GM19193 (cell line): ENCODE data around the gene GPR17.

Experiments used
- POLR2A ChIP-seq: IDR thresholded peaks from 4 replicates; pipeline ENCODE4 v1.6.1; 2011; ENCODE audit not compliant: insufficient read depth, insufficient read length; ENCODE audit errors: extremely low read depth

GPR17 gene

DNA sequence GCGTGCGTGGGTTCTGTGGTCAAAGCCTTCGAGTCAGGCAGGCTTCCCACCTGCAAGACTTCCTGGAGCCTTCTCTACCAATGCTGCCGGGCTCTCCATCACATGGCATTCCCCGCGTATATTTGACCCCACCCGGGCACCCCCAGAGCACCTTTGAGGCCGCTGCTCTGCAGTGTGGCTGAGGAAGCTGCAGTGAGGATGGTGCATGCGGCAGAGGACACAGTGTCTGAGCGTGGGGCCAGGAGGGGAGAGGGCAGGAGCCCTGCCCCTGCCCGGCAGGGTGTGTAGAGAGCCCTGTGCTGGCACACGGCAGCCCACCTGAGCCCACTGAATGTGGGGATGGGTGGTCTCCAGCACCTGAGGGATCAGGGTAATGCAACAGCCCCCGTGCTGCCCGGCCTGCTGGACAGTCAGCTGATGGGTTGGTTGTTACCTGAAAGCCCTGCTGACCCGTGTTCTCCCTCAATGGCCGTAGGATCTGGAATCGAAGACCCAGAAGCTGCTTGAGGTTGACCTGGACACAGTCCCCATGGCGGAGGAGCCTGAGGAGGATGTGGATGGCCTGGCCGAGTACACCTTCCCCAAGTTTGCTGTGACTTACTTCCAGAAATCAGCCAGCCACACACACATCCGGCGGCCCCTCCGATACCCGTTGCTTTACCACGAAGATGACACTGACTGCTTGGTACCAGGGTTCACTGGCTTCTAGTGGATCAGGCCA lies 36.8 kb upstream of the GPR17 start:
- no peak for TF ChIP-seq POLR2A

DNA sequence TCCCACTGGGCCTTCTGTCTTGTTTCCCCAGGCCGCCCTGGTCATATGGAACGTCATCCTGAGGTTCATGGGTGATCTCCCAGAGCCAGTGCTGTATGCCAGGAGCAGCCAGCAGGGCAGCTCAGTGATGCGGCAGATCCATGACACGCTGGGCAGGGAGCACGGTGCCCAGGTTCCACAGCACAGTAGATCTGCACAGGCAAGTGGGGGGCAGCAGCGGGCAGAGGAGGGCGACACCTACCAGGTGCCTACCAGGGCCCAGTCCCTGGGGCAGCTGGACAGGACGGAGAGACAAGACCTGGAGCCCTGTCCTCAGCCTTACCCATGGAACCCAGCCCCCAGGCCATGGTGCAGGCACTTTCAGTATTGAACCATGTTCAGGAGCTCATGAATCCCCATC lies 36.1 kb upstream of the GPR17 start:
- no peak for TF ChIP-seq POLR2A

DNA sequence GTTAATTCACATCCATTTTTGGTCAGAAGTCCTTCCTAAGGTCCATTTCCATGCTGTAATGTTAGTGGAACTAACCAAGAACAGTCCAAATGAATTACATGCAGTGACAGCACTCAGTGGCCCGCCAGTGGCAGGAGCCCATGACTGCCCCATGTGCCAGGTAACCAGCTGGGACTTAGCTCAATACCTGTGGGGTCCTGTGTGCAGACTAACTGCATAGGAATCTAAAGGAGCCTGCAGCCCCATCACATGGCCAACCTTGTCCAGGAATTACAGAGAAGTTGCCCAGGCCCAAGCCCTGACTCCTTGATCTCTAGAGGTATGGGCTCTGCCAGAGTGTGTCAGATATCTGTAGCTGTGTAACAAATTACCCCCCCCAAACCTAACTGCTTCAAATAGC lies 35.4 kb upstream of the GPR17 start:
- no peak for TF ChIP-seq POLR2A

DNA sequence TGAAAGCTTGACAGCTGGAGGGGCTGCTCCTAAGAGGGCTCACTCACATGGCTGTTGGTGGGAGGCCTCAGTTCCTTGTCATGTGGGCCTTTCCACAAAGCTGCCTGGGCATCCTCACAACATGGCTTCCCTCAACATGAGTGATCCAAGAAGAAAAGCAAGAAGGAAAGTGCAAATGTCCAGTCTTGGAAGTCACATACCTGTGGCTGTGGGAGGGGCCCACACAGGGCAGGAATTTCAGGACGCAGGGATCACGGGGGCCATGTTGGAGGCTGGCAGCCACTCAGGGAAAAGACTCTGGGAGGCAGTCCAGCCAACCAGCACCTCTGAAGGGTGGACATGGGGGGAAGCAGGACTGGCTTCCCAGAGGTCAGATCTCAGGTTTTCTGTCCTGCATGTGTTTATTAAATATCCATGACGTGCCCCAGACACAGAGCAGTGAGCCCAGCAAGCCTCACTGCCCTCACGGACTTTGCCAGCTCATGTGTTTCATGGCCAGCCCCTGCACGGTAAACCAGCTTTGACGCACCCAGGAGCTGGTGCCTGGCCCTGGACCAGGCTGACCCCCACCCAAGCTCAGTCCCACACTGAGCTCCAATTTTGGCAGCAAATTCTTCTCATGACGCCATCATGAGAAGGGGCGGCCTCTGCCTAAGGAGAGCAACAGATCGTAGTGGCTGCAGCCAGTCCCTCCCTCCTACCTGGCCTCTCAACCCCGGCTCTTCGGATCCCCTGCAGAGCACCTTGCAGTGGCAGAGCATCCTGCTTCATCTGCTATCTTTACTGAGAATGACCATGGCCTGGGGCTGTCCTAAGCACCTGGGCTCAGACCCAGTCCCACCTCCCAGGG lies 34.7 kb upstream of the GPR17 start:
- no peak for TF ChIP-seq POLR2A

DNA sequence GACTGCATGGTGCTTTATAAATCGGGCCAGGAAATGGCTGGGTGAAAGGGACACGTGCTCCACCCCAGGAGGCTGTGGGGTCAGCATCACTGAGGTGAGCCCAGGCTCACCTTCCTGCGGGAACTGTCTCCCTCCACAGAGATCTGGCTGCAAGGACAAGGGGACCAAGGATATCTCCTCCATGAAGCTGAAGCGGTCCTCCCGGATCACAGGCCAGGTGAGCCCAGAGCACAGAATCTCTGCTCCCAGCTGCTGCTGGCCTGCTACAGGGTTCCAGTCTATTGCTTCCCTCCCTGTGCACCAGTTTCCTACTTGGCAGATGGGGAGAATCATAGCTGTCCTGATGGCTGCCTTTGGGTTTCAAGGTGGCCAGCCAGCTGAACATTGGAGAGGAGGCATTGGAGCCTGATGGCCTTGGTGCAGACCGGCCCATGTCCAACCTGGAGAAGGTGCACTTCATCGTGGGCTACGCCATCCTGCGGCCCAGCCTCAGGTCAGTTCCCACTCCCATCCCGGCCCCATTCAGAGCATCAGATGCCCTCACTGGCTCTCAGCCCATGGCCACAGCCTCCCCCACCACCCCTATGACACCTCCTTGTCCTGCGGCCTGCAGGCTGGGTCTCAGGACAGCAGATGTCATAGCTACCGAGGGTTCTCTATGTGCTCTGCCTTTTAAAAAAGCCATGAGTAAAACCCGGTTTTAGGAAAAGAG lies 33.7 kb upstream of the GPR17 start:
- TF ChIP-seq POLR2A: no peak

DNA sequence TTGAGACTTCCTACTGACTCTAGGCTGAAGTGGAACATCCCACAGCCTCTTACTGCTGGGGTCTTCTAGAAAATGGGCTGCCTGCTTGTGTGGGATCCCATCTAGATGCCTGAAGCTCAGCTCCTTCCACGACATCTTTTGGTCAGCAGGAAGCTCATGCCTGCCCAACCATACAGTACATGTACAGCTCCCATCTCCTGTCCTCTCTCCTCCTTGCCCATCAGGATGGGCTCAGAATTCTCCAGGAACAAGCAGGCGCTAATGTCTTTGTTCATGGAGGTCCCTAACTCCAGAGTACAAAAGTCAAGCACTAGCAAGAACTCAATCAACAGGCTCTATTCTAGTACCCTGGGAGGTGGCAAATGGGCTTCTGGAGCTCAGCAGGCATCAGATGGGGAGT lies 31.7 kb upstream of the GPR17 start:
- no peak for TF ChIP-seq POLR2A

DNA sequence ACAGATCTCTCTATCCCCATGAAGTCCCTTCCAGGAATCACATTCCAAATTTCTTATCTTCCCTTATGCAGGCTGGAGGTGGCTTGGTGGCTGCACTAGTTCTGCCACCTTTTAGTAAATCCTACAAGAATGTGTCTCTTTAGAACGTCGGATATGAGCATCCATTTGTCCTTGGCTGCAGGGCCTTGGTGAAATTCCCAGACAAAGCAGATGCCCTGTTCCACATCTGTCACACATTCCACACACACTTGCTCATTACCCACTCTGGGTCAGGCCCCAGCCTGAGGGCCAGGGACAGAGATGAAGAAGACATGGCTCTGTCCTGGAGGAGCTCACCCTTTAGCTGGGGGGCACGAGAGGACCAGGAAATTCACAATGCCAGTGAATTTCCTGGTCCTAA lies 31.2 kb upstream of the GPR17 start:
- TF ChIP-seq POLR2A: no peak

DNA sequence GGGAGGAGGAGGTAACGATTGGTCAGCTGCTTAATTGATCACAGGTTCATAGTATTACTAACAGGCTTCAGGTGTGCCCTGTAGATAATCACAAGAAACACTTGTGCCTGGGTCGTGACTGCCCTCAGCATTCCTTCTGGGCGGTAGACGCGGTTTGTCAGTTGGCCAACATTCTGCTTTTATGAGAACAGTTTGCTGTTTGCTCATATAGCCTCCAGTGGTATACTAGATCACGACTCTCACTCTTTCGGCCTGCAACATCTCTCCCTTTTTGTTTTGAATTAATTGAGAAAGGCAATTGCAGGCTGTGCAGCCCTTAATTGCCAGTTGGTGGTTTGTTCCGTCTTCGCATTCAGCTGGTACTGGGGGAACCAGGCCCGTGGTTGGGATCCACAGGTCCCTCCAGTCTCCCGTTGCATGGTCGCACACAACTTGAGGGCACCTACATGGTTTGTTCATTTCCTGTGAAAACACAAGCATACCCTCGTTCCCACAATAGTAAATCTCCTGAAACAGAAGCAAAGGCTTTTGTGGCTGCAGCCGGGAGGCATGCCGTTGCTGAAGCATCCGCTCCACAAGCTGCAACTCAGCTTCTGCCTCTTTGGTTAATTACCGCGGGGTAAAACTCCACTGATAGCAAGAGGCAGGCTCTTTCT lies 30.3 kb upstream of the GPR17 start:
- TF ChIP-seq POLR2A: no peak

DNA sequence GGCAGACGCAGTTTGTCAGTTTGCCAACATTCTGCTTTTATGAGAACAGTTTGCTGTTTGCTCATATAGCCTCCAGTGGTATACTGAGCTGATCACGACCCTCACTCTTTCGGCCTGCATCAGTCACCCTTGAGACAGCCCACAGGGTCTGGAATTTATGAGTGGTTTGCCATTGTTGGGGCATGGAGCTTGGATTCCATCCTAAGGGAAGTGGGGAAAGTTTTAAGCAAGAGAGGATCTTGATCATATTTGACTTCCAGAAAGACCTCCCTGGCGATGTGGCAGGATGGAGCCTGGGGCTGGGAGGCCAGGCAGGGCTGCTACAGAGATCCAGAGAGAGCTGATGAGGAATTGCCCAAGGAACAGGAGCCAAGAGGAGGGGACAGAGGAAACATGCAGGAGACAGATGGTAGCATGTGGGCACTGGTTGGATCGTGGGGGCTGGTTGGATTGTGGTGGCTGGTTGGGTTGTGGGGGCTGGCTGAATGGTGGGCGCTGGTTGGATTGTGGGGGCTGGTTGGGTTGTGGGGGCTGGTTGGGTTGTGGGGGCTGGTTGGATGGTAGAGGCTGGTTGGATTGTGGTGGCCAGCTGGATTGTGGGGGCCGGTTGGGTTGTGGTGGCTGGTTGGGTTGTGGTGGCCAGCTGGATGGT lies 27.3 kb upstream of the GPR17 start:
- TF ChIP-seq POLR2A: no peak

DNA sequence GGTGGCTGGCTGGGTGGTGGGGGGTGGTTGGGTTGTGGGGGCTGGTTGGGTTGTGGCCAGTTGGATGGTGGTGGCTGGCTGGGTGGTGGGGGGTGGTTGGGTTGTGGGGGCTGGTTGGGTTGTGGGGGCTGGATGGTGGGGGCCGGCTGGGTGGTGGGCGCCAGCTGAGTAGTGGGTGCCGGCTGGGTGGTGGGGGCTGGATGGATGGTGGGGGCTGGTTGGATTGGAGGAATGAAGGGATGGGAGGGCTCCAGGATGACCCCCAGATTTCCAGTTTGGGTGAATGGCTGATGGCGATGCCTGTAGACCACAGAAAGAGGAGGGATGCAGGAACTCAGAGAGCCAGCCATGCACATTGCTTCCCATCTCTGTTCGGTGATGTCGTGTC lies 26.8 kb upstream of the GPR17 start:
- TF ChIP-seq POLR2A: no peak

DNA sequence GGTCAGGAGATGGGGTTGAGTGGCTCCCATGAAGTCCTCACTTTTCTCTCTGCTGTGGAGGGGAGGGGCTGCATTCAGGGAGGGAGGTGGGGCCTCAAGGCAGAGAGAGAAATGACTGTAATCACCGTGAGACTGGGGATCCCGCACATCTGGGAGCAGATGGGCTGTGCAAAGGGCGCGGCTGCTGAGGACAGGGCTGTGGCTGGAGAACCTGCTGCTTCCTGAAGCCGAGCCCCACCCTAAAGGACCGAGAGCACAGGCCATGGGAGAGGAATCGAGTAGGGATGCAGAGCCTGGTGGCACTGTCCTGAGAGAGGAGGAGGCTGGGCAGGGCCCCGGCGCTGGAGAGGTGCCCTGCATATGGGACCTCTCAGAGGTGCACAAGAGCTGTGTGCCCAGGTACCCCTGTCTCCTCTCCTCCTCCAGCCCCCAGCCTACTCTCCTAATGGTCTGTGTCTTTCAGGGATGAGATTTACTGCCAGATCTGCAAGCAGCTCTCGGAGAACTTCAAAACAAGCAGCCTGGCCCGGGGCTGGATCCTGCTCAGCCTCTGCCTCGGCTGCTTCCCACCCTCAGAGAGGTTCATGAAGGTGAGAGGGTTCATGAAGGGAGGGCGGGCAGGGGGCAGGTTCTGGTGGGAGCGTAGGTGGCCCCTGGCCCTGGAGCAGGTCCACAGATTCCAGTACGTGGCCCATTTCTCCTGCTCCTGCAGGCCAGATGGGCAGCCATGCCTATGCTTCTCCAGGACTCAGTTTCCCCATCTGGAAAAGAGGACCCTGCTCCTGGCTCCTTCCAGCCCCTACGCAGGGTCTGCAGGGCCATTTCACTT lies 25.9 kb upstream of the GPR17 start:
- TF ChIP-seq POLR2A: no peak

DNA sequence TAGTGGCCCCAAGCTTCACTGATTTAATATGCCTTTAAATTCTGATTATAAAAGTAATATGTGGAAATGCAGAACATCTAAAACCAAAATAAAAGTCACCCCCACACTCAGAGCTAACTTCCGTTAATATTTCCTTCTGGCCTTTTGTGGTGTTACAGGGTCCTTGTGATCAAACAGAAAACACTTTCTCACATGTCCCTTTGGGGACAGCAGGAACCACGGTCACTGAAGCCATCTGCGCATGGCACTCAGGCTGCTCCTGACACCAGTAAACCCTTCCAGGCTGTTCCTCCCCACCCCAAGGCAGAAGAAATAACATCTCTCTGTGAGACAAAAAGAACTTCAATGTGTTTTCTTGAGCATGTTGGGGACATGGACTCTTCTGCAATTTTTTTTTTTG lies 25.1 kb upstream of the GPR17 start:
- no peak for TF ChIP-seq POLR2A

DNA sequence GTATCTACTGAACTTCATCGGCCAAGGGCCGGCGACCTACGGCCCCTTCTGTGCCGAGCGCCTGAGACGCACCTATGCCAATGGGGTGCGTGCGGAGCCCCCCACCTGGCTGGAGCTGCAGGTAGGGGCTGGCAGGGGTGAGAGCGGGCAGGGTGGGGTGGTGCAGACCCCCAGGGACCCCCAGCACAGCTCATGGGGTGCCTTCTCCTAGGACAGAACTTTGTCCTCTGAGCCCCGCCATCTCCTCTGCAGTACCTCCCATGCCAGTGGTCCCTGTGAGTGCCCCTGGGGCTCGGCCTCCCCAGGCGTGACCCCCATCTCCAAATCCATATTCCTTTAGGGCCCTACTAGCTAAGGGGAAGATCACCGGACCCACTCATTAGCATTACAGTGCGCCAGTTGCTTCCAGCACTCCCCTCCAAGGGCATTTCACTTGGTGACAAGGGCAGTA lies 23.9 kb upstream of the GPR17 start:
- TF ChIP-seq POLR2A: no peak
